Activated CD8-positive, alpha-beta memory T cell treated with anti-CD3 and anti-CD28 coated beads, Interleukin-2, amount 50 U/mL, for 24 hours (primary cell): ENCODE measurements around the gene DDI1.
"Not testable (repeated sequence)": the region's sequence is repeated elsewhere in the genome, so short reads cannot be mapped to it uniquely, and the experiment has no call there.

ENCODE experiments used
- DNase-seq: peaks from one replicate; pipeline ENCODE4 v3.0.0-alpha.2; 2020; ENCODE audit errors: extremely low read depth

Gene DDI1

DNA sequence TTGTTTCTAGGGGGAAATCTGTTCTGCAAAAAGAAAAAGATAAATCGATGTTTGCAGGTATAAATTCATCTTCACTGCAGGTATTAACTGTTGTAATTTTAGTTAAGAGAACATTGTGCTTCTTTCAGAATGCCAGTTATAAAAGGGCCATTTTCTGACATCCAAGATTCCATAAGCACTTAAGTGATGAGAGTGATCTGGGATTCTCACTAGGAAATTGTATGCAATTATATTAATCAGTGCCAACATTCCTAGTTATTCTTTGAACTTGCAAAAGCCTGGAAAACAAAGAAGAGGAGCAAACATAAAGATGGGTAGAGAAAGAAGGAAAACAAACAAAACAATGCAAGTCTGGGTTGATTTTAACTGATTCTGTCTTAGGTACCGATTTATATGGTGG is 5.4 kb downstream of the DDI1 start:
- no peak for DNase-seq

DNA sequence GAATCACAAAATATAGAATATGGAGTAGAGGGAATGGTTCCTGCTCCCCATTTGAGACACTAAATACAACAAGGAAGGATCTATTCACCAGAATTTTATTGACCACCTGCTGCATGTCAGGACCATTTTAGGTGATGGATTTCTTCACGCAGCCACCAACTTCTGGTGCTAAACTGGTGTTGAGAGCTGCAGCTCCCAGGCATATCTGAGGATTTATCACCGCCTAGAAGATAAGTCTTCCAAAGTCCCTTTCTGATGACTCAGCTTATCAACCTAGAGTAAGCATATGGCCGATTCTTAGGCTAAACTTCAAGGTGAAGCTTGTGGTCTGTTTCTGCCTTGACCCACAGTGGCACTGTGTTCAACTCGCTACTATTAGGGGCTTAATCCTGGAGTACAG is 6.7 kb downstream of the DDI1 start:
- no peak for DNase-seq

DNA sequence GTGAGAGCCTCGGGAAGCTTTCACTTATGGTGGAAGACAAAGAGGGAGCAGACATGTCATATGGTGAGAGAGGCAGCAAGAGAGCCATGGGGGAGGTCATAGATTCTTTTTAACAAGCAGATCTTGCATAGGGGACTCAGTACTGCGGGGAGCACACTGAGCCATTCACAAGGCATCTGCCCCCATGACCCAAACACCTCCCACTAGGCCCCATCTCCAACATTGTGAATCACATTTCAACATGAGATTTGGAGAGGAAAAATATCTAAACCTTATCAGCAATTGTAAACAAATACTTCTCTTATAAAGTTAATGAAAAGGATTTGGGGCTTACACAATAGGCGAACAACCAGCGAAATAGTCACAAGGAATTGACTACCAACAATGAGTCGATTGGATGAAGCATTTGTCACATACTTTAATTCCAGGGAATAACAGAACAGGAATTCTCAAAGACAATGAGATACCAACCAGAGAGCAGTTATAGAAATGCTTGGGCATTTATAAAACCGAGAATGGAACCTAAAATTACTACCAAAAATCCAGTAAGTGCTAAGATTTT is 7.3 kb downstream of the DDI1 start:
- DNase-seq = no peak

DNA sequence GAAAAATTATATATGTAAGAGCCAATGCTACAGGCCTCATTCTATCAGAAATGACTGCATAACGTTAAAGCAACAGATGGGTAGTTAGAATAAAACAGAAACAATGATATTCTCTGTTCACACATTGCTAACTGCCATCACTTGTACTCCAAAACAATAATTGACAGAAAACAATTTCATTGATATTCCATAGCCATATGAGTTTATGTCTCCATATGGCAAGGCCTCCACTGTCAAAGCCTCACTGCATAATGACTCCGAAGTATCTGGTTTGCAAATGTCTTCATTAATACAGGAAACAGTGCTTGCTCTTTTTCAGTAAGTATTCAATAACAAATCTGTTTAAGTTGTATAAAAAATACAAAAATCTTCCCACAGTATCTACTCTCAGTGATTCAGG is 9.9 kb downstream of the DDI1 start:
- DNase-seq = no peak

DNA sequence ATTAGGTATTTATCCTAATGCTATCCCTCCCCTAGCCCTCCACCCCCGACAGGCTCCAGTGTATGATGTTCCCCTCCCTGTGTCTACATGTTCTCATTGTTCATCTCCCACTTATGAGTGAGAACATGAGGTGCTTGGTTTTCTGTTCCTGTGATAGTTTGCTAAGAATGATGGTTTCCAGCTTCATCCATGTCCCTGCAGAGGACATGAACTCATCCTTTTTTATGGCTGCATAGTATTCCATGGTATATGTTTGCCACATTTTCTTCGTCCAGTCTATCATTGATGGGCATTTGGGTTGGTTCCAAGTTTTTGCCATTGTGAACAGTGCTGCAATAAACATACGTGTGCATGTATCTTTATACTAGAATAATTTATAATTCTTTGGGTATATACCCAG is 10.4 kb downstream of the DDI1 start:
- not testable (repeated sequence) for DNase-seq

DNA sequence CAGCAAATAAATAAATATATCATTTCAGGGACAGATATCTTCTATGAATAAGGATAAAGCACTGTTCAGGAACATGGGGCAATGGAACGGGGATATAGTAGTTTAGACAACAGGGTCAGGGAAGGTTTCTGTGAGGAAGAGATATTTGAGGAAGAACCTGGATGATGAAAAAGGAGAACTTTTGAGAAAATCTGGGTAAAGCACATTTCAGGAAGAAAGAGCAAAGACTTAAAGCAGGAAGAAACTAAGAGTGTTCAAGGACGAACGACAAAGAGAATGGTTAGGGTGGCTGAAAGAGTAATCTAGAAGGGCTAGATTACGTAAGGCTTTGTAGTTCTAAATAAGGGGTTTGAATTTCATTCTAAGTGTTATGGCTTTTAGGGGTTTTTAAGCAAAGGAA is 12.7 kb downstream of the DDI1 start:
- DNase-seq = no peak

DNA sequence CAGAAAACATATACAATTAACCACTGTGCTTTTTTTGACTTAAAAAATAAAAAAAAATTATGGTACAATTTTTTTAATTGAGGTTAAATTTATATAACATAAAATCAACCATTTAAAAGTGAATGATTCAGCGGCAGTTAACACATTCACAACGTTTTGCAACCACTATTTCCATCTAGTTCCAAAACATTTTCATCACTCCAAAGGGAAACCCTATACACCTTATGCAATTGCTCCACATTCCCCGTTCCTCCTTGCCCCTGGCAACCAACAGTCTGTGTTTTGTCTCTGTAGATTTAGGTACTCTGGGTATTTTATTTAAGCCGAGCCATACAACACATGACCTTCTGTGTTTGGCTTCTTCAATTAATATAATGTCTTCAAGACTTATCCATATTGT is 15.3 kb downstream of the DDI1 start:
- no peak for DNase-seq

DNA sequence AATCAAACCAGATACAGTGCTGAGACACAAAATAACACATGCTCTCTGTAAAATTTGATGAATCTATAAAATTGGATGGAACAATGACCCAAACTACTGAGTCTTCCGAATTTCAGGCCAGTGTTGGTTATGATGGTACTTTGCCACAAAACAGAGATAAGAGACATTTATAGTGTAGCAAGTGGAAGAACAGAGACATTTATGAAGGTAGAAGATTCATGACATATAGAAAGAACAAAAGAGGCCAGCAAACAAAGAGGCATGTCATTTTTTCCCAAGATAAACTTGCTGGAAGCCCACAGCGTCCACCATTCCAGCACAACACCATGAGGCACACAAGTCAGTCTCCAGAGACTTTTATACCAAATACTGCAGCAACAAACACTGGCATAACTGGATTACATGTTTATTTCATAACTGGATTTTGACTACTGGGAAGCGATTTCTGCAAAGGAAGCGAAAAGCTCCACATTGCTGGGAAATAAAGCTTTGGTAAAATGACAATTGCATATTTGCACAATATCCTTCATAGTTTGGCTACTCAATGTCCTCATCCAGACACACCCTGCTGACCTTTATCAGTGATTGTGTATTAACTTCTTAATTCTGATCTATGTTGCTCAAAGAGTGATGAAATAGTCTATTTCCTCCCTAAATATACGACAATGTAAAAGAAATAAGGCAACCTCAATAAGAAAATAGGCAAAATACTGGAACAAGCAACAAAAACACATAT is 17.5 kb downstream of the DDI1 start:
- no peak for DNase-seq

DNA sequence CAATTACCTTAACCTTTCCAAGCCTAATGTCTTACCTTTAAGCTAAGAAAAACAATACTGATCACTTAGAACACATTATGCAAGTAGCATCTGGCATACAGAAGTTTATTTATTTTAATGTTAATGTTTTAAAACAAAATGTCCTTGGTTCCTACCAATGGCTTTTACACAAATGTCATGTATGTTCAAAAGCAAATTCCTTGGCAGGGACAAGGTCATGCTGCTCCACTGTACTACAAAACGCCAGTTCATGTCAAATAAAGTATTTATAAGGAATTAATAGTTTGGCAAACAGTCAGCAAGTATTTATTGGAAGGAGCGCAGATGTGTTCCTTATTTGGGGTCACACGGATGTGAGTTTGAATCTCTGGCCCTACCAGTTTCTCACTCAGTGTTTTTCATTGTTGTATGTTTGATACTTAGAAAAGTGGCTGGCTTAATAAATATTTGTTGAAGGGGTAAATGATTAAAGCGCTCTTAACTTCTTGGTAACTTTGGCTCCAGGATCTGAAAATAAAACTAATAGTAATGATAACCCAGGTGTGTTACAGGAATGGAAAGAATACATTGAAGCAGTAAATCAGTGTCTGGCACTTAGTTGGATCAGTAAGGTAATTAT is 18.6 kb downstream of the DDI1 start:
- DNase-seq = no peak

DNA sequence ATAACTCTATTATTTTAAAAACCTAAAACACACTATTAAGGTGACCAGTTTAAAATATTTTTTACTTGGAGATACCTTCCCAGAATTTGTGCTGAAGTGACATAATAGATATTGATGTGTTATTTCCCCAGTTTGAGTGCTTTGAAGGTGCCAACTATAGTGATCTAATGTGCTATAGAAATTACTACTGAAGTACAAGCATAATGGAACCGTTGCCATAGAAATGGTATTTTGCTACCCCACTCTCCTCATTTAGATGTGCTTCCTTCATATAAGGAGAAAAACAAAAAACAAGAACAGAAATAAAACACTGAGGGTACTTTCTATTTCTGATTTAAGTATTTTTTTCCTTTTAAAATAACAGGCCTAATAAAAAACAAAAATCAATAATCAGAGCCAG is 19.2 kb downstream of the DDI1 start:
- DNase-seq = no peak

DNA sequence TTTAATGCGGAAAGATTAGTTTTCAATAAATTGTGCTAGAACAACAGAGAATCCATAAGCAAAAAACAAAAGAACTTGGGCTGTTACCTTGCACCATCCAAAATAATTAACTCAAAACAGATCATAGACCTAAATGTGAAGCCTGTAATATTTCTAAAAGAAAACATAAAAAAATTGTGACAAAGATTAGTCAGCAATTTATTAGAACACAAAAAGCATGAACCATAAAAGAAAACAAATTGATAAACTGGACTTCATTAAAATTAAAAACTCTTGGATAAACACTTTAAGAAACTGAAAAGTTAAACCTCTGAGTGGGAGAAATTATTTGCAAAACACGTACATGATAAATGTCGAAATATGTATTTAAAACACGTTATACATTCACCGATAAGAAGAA is 21.5 kb downstream of the DDI1 start:
- DNase-seq = no peak

DNA sequence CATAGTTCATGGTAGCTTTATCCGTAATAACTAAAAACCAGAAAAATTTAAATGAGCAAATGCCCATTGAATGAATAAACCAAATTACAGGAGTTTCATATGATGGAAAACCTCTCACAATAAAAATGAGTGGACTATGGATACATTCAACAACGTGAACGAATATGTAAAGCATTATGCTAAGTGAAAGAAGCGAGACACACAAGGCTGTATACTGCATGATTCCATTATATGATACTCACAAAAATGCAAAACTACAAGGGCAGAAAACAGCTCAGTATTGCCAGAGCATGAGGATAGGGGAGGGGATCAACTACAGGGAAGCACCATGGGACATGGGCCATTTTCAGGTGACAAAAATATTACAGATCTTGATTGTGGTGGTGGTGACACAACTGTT is 22.2 kb downstream of the DDI1 start:
- DNase-seq = no peak

DNA sequence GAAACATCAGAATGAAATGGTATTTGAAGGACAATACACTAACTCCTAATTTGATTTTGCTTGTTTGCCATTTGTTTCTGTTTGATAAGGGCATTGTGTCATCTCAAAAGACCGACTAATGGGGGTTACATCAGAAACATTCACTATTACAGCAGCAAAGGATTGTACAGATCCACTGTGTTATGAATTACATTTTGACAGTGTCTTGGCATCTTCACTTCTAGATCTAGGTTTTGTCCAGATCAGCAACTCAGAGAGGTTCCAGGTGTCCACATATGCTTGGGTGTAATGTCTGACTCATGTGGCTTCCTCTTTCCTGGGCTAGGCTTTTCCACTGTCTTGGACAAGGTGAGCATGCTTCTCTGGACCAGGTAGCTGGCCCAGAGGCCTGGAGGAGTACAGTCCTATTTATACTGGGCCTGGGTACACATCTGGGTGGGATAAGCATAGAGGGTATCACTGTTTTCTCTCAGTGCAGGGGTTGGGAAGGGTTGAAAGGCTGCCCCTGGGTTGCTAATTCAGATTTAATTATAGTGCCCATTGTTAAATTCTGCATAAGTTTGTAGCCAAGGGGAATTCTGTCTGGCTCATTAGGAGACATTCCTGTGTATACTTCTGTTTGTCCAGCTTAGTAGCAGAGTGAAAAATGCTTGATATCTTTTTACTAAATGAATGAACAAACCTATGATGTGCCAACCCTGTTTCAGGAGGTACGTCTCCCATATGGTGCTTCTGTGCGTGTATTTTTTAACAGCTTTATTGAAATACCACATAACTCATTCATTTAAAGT is 23.8 kb downstream of the DDI1 start:
- no peak for DNase-seq

DNA sequence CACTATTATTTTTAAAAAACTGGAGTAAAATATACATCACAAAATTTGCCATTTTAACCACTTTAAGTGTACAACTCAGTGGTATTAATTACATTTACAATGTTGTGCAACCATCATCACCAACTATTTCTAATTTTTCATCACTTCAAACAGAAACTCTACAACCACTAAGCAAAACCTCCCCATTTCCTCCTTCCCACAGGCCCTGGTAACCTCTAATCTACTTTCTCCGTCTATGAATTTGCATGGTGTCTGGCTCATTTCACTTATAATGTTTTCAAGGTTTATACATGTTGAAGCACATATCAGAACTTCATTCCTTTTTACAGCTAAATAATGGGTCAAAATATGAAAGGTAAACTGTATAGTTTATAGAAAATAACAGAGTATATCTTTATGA is 24.4 kb downstream of the DDI1 start:
- DNase-seq = no peak

DNA sequence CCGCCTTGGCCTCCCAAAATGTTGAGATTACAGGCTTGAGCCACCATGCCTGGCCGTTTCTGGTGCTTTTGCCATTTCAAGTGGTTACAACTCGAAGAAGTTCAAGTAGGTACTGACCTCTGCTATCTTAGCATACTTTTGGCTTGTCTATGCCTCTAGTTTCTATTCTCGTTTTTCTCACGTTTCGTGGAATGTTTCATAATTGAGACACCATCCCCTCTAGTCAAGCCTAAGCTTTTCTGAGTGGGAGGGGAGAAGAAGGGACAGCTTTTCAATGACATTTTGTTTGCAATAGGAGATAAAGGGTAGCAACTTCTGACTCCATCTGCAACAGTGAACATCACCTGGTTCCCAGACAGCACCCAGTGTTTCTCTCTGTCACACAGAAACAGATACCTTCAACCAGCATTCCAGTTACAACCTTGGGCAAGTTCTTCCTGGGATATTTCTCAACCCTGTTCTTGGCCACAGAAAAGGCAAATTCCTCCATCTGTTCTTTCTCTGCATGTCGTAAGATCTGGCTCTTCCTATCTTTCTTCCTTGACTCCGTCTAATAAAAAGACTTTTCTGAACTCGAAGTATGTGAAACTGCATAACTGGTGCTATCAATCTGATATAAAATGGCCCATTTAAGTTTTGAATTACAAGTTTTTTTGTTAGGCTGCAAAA is 25.5 kb downstream of the DDI1 start:
- no peak for DNase-seq

DNA sequence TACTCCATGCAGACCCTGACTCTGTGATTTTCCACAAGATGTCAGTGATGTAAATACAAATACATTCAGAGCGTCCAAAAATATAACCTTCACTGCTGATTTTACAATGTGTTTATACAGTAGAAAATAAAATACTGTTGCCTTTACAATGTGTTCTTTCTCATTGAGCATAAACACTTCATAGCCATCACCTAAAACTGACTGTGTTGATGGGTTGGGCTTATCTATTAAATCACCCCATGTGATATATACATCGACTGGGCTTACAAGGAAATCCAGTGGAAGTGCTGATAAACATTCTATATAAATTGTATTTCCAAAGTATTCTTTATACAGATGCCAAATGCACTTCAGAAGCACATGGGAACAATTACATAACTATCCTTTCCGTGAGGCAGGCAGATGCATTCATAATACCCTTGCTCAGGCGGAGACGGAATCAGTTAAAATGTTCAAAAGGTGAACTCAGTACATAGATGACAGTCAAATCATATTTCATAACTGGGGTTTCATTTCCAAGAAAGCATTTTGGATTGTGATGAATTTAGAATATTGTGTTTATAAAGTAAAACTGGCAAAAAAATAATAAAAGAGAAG is 27.7 kb downstream of the DDI1 start:
- no peak for DNase-seq

DNA sequence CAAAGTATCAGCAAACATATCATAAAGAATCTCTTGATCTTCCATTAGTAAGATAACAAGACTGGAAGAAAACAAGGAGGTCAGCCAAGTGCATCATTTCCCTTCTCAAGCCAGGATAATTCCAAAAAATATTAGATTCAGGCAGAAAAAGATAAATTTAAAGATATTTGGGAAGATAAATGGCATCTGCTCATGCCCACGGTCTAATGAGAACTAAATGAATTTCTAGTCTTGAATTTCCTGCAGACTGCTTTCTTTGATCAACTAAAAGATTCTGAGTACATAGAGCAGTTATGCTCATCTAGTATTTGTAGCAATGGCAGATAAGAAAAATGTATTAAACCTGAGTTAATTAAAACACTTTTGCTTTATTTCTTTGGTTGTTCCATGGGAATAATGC is 31.1 kb downstream of the DDI1 start:
- DNase-seq = no peak

DNA sequence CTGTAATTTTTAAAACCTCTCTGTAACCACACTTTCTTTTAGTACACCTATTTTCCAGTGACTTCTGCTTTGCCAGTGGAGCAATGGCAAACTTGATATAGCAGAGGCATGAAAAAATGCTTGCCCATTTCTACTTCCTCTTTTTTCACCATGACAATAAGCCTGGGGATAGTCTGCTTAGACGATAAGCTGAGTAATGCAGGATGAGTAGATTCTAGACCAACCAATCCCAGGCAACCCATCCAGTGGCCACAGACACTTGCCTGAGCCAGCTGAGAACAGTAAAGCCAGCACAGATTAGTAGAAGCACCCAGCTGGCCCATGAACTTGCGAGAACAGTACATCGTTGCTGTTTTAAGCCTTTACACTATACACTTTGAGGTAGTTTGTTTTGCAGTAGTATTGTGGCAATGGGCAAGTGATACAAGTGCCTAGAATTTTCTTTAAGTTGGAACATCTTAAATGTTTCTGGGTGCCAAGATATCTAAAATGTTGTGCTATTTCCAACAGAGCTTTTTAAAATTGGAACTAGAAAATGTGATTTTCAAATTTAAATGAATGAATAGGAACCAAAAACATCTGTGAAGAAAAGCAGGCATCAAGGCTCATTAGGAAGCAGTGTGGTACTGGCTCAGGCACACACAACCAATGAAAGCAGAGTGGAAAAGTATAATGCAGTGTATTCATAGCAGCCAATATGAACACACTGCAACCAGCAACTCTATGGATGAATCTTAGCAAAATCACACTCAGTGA is 37.7 kb downstream of the DDI1 start:
- DNase-seq = no peak

DNA sequence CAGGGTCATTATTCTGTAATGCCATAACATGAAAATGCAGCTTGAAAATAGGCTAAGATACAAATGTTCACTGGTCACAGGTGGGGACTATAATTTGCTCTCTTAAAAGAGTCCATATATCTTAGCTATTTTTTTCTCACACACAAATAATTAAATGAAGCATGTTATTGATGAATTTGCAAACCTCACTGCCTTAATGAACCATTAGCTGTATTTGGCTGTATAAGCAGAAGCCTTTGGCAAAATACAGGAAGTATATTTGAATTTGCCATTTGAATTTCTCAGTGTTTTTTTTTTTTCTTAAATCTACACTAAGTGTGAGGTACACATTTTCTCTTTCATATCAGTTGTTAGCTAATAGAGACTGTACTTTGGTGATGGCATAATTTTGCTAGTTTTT is 38.7 kb downstream of the DDI1 start:
- no peak for DNase-seq

DNA sequence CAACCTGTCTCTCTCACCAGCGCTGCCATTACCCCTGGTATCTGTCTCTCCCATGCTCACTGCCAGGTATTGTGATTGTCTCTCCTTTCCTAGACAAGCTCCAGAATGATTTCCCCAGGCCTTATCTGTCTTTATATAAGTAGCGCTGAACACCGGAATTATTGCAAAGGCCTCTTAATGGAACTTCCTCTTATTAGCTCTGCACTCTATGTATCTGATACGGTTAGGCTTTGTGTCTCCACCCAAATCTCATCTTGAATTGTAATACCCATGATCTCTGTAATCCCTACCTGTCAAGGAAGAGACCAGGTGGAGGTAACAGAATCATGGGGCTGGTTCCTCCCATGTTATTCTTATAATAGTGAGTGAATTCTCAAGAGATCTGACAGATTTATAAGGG is 39.3 kb downstream of the DDI1 start:
- DNase-seq = no peak

DNA sequence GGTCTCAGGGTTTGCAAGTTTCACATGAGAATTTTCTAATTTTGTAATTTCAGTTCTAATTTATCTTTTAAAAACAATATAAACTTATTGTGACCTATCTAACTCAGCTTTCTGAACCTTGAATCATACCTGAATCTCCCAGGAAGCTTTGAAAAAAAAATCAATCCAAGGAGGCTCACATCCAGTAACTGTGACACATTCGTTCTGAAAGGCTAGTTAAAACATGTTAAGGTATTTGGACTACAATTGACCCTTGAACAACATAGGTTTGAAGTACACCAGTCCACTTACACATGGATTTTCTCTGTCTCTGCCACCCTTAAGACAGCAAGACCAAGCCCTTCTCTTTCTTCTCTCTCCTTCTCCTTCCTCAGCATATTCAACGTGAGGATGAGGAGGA is 40.0 kb downstream of the DDI1 start:
- no peak for DNase-seq
